GM12801 (cell line): ENCODE measurements around the gene MLN.

Source experiments
- CTCF ChIP-seq: IDR thresholded peaks from one replicate; pipeline ENCODE4 v1.5.1; 2011; ENCODE audit warnings: control low read depth; ENCODE audit not compliant: insufficient read length; ENCODE audit errors: extremely low read depth

Gene MLN

DNA sequence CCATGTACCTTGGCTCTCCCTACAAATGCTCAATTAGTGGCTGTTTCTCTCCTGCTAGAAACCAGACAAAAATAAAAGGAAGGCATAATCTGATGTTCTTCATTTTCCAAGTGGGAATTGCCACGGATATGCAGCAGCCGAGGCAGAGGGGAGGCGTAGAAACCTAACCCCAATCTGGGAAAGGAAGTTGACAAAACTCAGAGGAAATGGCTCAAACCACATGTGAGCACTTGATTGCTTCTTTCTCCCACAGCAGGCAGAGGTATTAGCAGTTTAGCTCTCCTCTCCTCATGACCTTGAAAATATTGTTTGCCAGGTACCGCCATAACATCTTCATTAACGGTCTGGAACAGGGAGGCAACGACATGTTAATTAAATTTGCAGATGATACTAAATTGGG lies 3.8 kb upstream of the MLN start:
- no peak for TF ChIP-seq CTCF

GRCh38 chr6:33806841-33807240 lies 3.0 kb upstream of the MLN start:
- TF ChIP-seq CTCF = no peak

DNA sequence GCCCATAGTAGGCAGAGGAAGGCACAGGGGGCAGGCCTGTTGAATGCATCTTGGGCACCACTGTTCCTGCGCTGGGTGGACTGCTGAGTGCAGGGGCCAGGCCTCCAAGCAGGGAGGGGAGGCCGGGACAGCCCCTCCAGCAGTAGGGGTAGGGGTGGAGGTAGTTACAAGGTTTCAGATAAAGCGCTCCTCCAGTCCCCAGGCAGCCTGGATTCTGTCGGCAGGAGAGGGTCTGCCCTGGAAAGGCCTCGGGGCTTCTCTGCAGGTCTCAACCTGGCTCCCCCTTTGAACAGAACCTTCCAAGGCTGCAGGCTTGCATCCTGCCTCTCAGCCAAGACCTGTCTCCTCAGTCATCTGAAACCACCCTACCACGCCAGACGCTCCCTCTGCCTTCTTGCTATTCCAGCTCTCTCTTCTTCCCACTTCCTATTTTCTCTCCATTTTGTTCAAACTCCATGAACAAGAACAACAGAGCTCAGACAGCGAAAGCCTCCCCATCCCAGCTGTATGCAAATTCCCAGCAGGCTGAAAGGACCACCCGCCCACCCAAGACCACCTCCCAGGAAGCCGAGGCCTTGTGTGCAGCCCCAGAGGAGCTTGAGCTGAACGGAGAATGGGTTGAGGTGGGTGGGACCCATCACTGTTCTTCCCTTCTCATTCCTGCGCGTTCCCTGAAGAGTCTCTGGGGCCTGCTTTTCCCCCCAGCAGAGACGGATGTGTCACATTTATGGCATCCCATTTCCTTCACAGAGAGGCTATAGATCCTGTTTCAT lies 1.4 kb downstream of the MLN start:
- no peak for TF ChIP-seq CTCF

GRCh38 chr6:33801611-33802010 lies 2.2 kb downstream of the MLN start:
- TF ChIP-seq CTCF = no peak

GRCh38 chr6:33800248-33800969 lies 3.4 kb downstream of the MLN start:
- no peak for TF ChIP-seq CTCF

DNA sequence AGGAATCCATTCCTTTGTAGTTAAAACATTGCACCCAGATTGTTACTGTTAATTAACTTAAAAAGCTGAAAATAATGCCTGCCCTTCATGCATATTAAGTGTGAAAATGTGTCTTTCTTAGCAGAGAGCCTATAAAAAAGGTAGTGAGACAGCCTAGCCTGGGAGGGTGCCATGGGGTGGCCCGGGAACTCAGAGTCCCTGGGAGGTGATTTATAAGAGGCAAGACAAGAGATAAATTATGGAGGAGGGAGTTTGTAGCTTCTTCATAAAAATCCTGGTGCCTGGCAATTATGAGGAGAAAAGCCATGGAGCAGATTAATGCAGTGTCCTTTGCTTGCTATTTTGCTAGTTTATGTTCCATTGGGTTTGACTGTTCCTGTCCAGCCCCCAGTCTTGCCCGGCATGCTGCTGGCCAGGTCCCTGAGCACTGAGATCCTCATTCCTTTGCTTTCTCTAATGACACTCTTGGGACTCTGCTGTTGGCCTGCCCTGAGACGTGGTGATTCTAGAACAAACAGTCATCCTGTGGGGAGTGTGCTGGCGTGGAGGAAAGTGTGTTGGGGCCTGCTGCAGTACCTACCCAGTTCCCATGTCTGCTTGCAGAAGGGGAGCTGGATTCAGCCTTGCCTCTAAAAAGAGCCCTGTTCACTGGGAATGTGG lies 4.2 kb downstream of the MLN start:
- no peak for TF ChIP-seq CTCF

DNA sequence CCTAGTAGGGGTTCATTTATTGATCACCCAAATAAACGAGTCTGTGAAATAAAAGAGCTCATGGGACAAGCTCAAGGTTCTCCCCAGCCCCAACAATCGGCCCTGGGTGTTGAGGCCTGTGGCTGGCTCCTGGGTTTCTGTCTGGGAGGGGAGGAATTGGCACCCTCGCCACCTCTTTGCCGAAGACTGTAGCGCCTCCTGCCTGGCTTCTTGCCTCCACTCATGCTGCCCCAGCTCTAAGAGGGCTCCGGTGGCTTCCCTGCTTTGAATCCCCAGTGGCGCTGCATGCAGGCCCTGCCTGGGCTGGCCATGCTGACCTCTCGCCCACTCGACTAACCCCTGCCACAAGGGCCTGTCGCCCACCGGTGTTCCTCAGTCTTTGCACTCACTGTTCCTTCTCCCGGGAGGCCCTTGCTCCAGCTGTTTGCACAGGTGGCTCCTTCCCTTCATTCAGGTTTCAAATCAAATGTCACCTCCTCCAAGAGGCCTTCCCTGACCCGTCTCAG lies 5.4 kb downstream of the MLN start:
- no peak for TF ChIP-seq CTCF
